Mesothelial cell of epicardium (in vitro differentiated cells): ENCODE measurements around the gene TMEM187. TPM values are rescaled to one million over a fixed set of nuclear protein-coding genes. Genes with fewer than 3 reads are reported as not detected.

Experiments
- DNase-seq, 2 experiments: peaks; one replicate each; pipeline ENCODE4 v3.0.0; 2021; ENCODE audit warnings: low spot score in 2 of 2; ENCODE audit not compliant: unreplicated experiment in 2 of 2
- H3K27ac Mint-ChIP-seq: 2 replicates; pipeline ENCODE4 v1.8.0; 2021; ENCODE audit warnings: mixed read lengths
- H3K27me3 Mint-ChIP-seq: 2 replicates; pipeline ENCODE4 v1.8.0; 2021; ENCODE audit warnings: low read depth, mixed read lengths
- H3K36me3 Mint-ChIP-seq: 2 replicates; pipeline ENCODE4 v1.8.0; 2021; ENCODE audit warnings: mixed read lengths
- H3K4me1 Mint-ChIP-seq: 2 replicates; pipeline ENCODE4 v1.8.0; 2021; ENCODE audit warnings: mixed read lengths
- H3K4me3 Mint-ChIP-seq: 2 replicates; pipeline ENCODE4 v1.8.0; 2021; ENCODE audit warnings: mild to moderate bottlenecking, moderate library complexity, mixed read lengths
- H3K9me3 Mint-ChIP-seq: 2 replicates; pipeline ENCODE4 v1.8.0; 2021; ENCODE audit warnings: mixed read lengths
- microRNA-seq: library from miRNA; unstranded; fragments of <30 nt; microRNA quantifications from one replicate; pipeline ENCODE4 v1.2.0, GENCODE V29; 2021; ENCODE audit warnings: inconsistent platforms, mixed read lengths
- total RNA-seq: library from RNA; stranded (reverse); gene quantifications from 3 replicates; pipeline ENCODE4 v1.2.1, GENCODE V29; 2021
- TF ChIP-seq, protein P1 (sequence below): fragments of 200-600 bp; sonication (generic); IDR thresholded peaks from one replicate; pipeline ENCODE4 v1.5.0; 2021; ENCODE audit warnings: antibody characterized with exemption; ENCODE audit not compliant: unreplicated experiment

Gene TMEM187
- total RNA-seq, 1 donor from 2014 or later, result 15.0 TPM

DNA sequence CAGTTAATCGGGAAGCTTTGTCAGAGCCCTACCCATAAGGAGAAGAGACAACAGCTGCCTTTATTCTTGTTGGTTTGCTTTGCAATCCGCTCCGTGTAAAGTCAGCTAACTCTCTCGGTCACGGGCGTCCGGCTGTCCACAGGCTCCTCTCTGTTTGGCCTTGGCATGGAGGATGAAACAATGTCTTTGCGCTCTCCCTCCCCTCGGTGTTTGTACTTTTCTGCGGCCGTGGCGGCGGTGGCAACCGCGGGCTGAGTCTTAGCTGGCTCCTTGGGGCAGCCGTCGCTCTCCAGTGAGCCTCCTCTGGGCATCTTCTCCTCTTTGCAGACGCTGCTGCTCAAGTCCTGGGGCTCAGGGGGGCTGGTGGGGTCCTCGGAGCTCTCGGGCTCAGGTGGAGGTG, 57.7 kb downstream of the TMEM187 start:
- Mint-ChIP-seq H3K9me3 (peaks cover 9% of the 10 kb centered on the region), H3K4me3 (no peak overlapping the region), H3K4me1 (no peaks in the 10 kb centered on the region), H3K36me3 (peaks cover 11% of the 10 kb centered on the region), H3K27me3 (no peaks in the 10 kb centered on the region), H3K27ac (no peak overlapping the region)
- no peak for DNase-seq
- TF ChIP-seq, protein P1, sequence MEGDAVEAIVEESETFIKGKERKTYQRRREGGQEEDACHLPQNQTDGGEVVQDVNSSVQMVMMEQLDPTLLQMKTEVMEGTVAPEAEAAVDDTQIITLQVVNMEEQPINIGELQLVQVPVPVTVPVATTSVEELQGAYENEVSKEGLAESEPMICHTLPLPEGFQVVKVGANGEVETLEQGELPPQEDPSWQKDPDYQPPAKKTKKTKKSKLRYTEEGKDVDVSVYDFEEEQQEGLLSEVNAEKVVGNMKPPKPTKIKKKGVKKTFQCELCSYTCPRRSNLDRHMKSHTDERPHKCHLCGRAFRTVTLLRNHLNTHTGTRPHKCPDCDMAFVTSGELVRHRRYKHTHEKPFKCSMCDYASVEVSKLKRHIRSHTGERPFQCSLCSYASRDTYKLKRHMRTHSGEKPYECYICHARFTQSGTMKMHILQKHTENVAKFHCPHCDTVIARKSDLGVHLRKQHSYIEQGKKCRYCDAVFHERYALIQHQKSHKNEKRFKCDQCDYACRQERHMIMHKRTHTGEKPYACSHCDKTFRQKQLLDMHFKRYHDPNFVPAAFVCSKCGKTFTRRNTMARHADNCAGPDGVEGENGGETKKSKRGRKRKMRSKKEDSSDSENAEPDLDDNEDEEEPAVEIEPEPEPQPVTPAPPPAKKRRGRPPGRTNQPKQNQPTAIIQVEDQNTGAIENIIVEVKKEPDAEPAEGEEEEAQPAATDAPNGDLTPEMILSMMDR, result no peak

DNA sequence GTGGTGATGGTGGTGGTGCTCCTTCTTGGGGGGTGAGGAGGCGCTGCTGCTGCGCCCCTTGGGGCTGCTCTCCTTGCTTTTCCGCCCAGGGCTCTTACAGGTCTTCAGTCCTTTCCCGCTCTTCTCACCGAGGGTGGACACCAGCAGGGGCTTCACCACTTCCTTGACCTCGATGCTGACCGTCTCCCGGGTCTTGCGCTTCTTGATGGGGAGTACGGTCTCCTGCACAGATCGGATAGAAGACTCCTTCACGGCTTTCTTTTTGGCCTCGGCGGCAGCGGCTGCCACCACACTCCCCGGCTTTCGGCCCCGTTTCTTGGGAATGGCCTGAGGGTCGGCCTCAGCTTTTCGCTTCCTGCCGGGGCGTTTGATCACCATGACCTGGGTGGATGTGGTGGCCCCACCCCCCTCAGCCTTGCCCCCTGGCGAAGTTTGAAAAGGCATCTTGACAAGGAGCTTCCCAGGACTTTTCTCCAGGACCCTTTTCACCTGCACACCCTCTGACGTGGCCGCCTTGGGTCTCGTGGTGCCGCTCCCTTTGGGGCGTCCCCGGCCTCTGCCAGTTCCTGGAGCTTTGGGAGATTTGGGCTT, 58.3 kb downstream of the TMEM187 start:
- H3K9me3 Mint-ChIP-seq, result peaks cover 9% of the 10 kb centered on the region
- no peak overlapping the region for H3K27ac Mint-ChIP-seq
- H3K4me3 Mint-ChIP-seq, result no peak overlapping the region
- no peak for DNase-seq
- TF ChIP-seq, protein P1, result no peak
- H3K27me3 Mint-ChIP-seq, result no peaks in the 10 kb centered on the region
- peaks cover 9% of the 10 kb centered on the region for H3K36me3 Mint-ChIP-seq
- H3K4me1 Mint-ChIP-seq, result no peaks in the 10 kb centered on the region

DNA sequence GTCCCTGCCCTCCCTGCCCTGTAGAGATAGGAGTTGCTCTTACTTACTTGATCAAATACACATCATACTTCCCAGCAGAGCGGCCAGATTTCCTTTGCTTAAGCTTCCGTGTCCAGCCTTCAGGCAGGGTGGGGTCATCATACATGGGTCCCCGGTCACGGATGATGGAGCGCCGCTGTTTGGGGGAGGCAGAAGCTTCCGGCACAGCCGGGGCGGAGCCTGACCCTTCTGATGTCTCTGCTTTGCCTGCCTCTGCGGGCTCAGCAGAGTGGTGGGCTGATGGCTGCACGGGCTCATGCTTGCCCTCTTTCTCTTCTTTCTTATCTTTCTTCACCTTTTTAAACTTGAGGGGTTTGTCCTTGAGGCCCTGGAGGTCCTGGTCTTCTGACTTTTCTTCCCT, 59.6 kb downstream of the TMEM187 start:
- DNase-seq, result no peak
- no peak overlapping the region for H3K4me3 Mint-ChIP-seq
- TF ChIP-seq, protein P1, result no peak
- no peak overlapping the region for H3K27ac Mint-ChIP-seq
- H3K9me3 Mint-ChIP-seq, result peaks cover 9% of the 10 kb centered on the region
- no peaks in the 10 kb centered on the region for H3K27me3 Mint-ChIP-seq
- H3K4me1 Mint-ChIP-seq, result no peaks in the 10 kb centered on the region
- H3K36me3 Mint-ChIP-seq, result peaks cover 12% of the 10 kb centered on the region

DNA sequence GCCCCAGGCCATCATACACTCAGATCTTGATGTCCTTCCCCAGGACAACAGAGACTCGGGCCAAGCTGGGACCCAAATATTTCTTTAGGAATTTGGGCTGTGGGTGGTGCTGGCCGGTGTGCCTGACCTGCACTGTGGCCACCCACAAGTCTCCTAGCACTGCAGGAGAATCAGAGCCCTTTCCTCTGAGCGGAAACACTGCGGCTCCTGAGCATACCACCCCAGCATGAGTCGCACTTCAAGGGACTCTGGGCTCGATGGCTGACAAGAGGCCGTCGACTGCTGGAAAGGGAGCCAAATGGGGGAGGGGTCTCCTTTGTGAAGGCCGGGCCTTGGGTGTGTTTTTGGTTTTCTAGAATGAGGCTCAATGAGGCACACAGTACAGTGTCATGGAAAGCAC, 60.1 kb downstream of the TMEM187 start:
- Mint-ChIP-seq H3K36me3 (peaks cover 12% of the 10 kb centered on the region), H3K27ac (no peak overlapping the region), H3K9me3 (peaks cover 9% of the 10 kb centered on the region)

More for the DNA sequence above, 60.1 kb downstream of the TMEM187 start:
- DNase-seq, result no peak
- TF ChIP-seq, protein P1, result no peak
- H3K4me3 Mint-ChIP-seq, result no peak overlapping the region
- H3K27me3 Mint-ChIP-seq, result no peaks in the 10 kb centered on the region
- H3K4me1 Mint-ChIP-seq, result no peaks in the 10 kb centered on the region

Small RNA genes within 50 kb of the gene (microRNA-seq; reads per million reads assigned to microRNA genes)
- not detected for gene MIR3202-1
- not detected for gene MIR3202-2
- not detected for gene MIR718

Other genes starting within 250 kb of the TMEM187 start
- gene BCAP31, start 248.4 kb upstream of the TMEM187 start, total RNA-seq, result 116 to 121 TPM (median 118 TPM) in 3 replicates
- gene ABCD1, start 247.9 kb upstream of the TMEM187 start, total RNA-seq, result 15.4 to 18.3 TPM (median 15.4 TPM) in 3 replicates
- gene PLXNB3, start 208.5 kb upstream of the TMEM187 start, total RNA-seq, result 3.6 to 4.3 TPM (median 4.3 TPM) in 3 replicates
- 0.14 to 0.16 TPM in 2 of 3 replicates, not detected in the other for gene SRPK3, start 191.7 kb upstream of the TMEM187 start, total RNA-seq
- gene IDH3G, start 178.4 kb upstream of the TMEM187 start, total RNA-seq, result 49.6 to 55.0 TPM (median 53.5 TPM) in 3 replicates
- gene SSR4, start 178.1 kb upstream of the TMEM187 start, total RNA-seq, result 213 to 228 TPM (median 214 TPM) in 3 replicates
- gene PDZD4, start 142.2 kb upstream of the TMEM187 start, total RNA-seq, result 6.8 to 8.8 TPM (median 7.6 TPM) in 3 replicates
- 1.4 to 2.1 TPM (median 2.1 TPM) in 3 replicates for gene L1CAM, start 86.6 kb upstream of the TMEM187 start, total RNA-seq
- not detected in 3 replicates for gene AVPR2, start 68.1 kb upstream of the TMEM187 start, total RNA-seq
- 52.2 to 64.4 TPM (median 62.8 TPM) in 3 replicates for gene ARHGAP4, start 46.5 kb upstream of the TMEM187 start, total RNA-seq
- gene NAA10, start 37.7 kb upstream of the TMEM187 start, total RNA-seq, result 76.8 to 82.0 TPM (median 79.3 TPM) in 3 replicates
- 7.2 to 8.5 TPM (median 7.2 TPM) in 3 replicates for gene RENBP, start 28.1 kb upstream of the TMEM187 start, total RNA-seq
- gene HCFC1, start 936 bp upstream of the TMEM187 start, total RNA-seq, result 96.3 to 99.9 TPM (median 98.5 TPM) in 3 replicates
- gene IRAK1, start 47.1 kb downstream of the TMEM187 start, total RNA-seq, result 64.9 to 73.4 TPM (median 69.1 TPM) in 3 replicates
- 49.4 to 57.8 TPM (median 56.2 TPM) in 3 replicates for gene MECP2, start 125.0 kb downstream of the TMEM187 start, total RNA-seq
- gene OPN1LW, start 171.5 kb downstream of the TMEM187 start, total RNA-seq, result not detected in 3 replicates
- gene OPN1MW, start 209.8 kb downstream of the TMEM187 start, total RNA-seq, result not detected in 3 replicates
- gene OPN1MW2, start 247.0 kb downstream of the TMEM187 start, total RNA-seq, result not detected in 3 replicates